HCT116 (cell line): ENCODE data around the gene NHERF1. TPM values are rescaled to one million over a fixed set of nuclear protein-coding genes. Genes with fewer than 3 reads are reported as not detected.

Experiments
- ATAC-seq: fragments of 200-7000 bp; cut with Tn5 transposase; 2 replicates; pipeline ENCODE4 v1.9.1; 2020; ENCODE audit warnings: mild to moderate bottlenecking, moderate library complexity
- BruUV-seq: library from RNA; stranded (reverse); fragments of 400-500 nt; replicated peaks from 2 replicates; lab custom pipeline; 2021; lab: Mats Ljungman, UMichigan
- CTCF ChIA-PET: fragments of 300-600 bp; sonication (Branson Sonifier 250); formaldehyde crosslinking; loops from one replicate; lab custom pipeline; 2021; ENCODE audit warnings: antibody characterized with exemption; lab: Charles Lee
- POLR2A ChIA-PET: fragments of 300-600, 350-600 bp; sonication (Branson Sonifier 250); formaldehyde crosslinking; loops from one replicate; lab custom pipeline; 2021; ENCODE audit warnings: antibody characterized with exemption; lab: Charles Lee
- RAD21 ChIA-PET, 2 experiments: fragments of 300-600 bp; sonication (Branson Sonifier 250); formaldehyde crosslinking; loops; one replicate each; lab custom pipeline; 2023; ENCODE audit warnings: low total read pairs in 2 of 2; ENCODE audit not compliant: uncharacterized antibody in 2 of 2, unreplicated experiment in 2 of 2, low non-redundant PET in 1 of 2; lab: Charles Lee
- DNase-seq: peaks from one replicate; pipeline ENCODE4 v3.0.0-alpha.2; 2010; ENCODE audit warnings: low read depth, low spot score
- H2AFZ ChIP-seq: fragments of 200-600 bp; shearing (Covaris generic), sonication (generic); 2 replicates; pipeline ENCODE4 v1.6.1; 2017; ENCODE audit warnings: low read depth, mixed run types, mixed read lengths, antibody characterized with exemption, low read length; ENCODE audit not compliant: poor library complexity, severe bottlenecking
- H3K27ac ChIP-seq: 2 replicates; pipeline ENCODE4 v1.5.1; 2012; ENCODE audit warnings: low read depth, low read length
- H3K27me3 ChIP-seq: fragments of 200-600 bp; sonication (generic); 2 replicates; pipeline ENCODE4 v1.6.1; 2016; ENCODE audit warnings: mixed run types, low read length, mixed read lengths; ENCODE audit not compliant: insufficient read depth
- H3K36me3 ChIP-seq, 2 experiments: fragments of 200-500 bp in 1 of 2; fragments of 200-600 bp in 1 of 2; sonication (Bioruptor generic) in 1 of 2; sonication (generic) in 1 of 2; 2 replicates each; pipeline versions ENCODE4 v1.5.1 to v1.6.1; 2014 to 2016; ENCODE audit warnings: low read length in 2 of 2, inconsistent platforms in 1 of 2, mixed read lengths in 1 of 2, mixed run types in 1 of 2; ENCODE audit not compliant: insufficient read depth in 2 of 2, control insufficient read depth in 1 of 2
- H3K4me1 ChIP-seq, 2 experiments: fragments of 200-600 bp in 1 of 2; sonication (generic) in 1 of 2; 2 replicates each; pipeline versions ENCODE4 v1.5.1 to v1.6.1; 2012 to 2017; ENCODE audit warnings: low read length in 2 of 2, inconsistent platforms in 1 of 2, mild to moderate bottlenecking in 1 of 2, mixed read lengths in 1 of 2, mixed run types in 1 of 2, moderate library complexity in 1 of 2; ENCODE audit not compliant: insufficient read depth in 2 of 2, control insufficient read depth in 1 of 2
- H3K4me2 ChIP-seq: fragments of 200-600 bp; sonication (generic); 2 replicates; pipeline ENCODE4 v1.6.1; 2017; ENCODE audit warnings: mixed run types, low read length, mixed read lengths
- H3K4me3 ChIP-seq, 2 experiments: fragments of 200-600 bp in 1 of 2; sonication (generic) in 1 of 2; replicated peaks in 1 of 2; 2 replicates each; pipeline ENCODE4 v1.5.1; 2011 to 2016; ENCODE audit warnings: low read length in 2 of 2, control low read depth in 1 of 2, low read depth in 1 of 2, mild to moderate bottlenecking in 1 of 2, mixed read lengths in 1 of 2, mixed run types in 1 of 2
- H3K79me2 ChIP-seq: fragments of 200-600 bp; sonication (generic); 2 replicates; pipeline ENCODE4 v1.6.1; 2017; ENCODE audit warnings: mild to moderate bottlenecking, mixed run types, low read length, moderate library complexity, mixed read lengths; ENCODE audit not compliant: insufficient read depth
- H3K9ac ChIP-seq: fragments of 200-600 bp; sonication (generic); 2 replicates; pipeline ENCODE4 v1.6.1; 2016; ENCODE audit warnings: low read length, mixed read lengths
- H3K9me2 ChIP-seq: fragments of 200-600 bp; sonication (generic), shearing (Covaris generic); 2 replicates; pipeline ENCODE4 v1.6.1; 2017; ENCODE audit warnings: mixed run types, mild to moderate bottlenecking, moderate library complexity; ENCODE audit not compliant: insufficient read depth
- H3K9me3 ChIP-seq, 2 experiments: fragments of 200-500 bp in 1 of 2; fragments of 200-600 bp in 1 of 2; sonication (Bioruptor generic) in 1 of 2; sonication (generic) in 1 of 2; 2 replicates each; pipeline ENCODE4 v1.6.1; 2014 to 2017; ENCODE audit warnings: low read length in 2 of 2, mixed read lengths in 2 of 2, inconsistent platforms in 1 of 2, low read depth in 1 of 2, mild to moderate bottlenecking in 1 of 2, mixed run types in 1 of 2, moderate library complexity in 1 of 2; ENCODE audit not compliant: control insufficient read depth in 1 of 2, insufficient read depth in 1 of 2
- H4K20me1 ChIP-seq: fragments of 200-600 bp; sonication (generic), shearing (Covaris generic); 2 replicates; pipeline ENCODE4 v1.6.1; 2017; ENCODE audit warnings: mixed run types, mild to moderate bottlenecking, moderate library complexity; ENCODE audit not compliant: insufficient read depth
- CEBPB ChIP-seq: IDR thresholded peaks from 2 replicates; pipeline ENCODE4 v1.6.1; 2012; ENCODE audit warnings: low read depth
- CTCF ChIP-seq, 3 experiments: fragments of 200-600 bp in 1 of 3; sonication (generic) in 1 of 3; IDR thresholded peaks in 2 of 3; conservative IDR thresholded peaks in 1 of 3; 2 replicates each; pipeline ENCODE4 v1.5.1; 2012 to 2017; ENCODE audit warnings: low read depth in 2 of 3, low read length in 2 of 3, antibody characterized with exemption in 1 of 3, borderline replicate concordance in 1 of 3, control low read depth in 1 of 3, mild to moderate bottlenecking in 1 of 3, mixed read lengths in 1 of 3, mixed run types in 1 of 3, moderate library complexity in 1 of 3; ENCODE audit not compliant: insufficient read depth in 1 of 3
- FOSL1 ChIP-seq: IDR thresholded peaks from 2 replicates; pipeline ENCODE4 v1.6.1; 2012; ENCODE audit warnings: low read depth
- MAX ChIP-seq: IDR thresholded peaks from 2 replicates; pipeline ENCODE4 v1.6.1; 2012
- POLR2A ChIP-seq: IDR thresholded peaks from 2 replicates; pipeline ENCODE4 v1.7.0; 2011; ENCODE audit warnings: borderline replicate concordance; ENCODE audit not compliant: insufficient read depth, insufficient read length; ENCODE audit errors: extremely low read depth
- SP1 ChIP-seq: IDR thresholded peaks from 2 replicates; pipeline ENCODE4 v1.6.1; 2012; ENCODE audit warnings: low read depth
- intact Hi-C: fragments of 100-400 bp; cut with micrococcal nuclease; formaldehyde crosslinking; loops from 2 replicates; pipeline ENCODE4 v1.10.0; 2022
- total RNA-seq: library from RNA; stranded (reverse); gene quantifications from one replicate; pipeline ENCODE4 v1.2.1, GENCODE V29; 2021; ENCODE audit not compliant: unreplicated experiment

NHERF1 gene
- total RNA-seq, 1 experiment from 2014 or later, result 129 TPM

GRCh38 chr17:74777901-74778515, 29.6 kb downstream of the NHERF1 start:
- no TSS peak for BruUV-seq
- no peak overlapping the region for H3K4me3 ChIP-seq
- POLR2A ChIA-PET, result no interaction called here

More at GRCh38 chr17:74777901-74778515, 29.6 kb downstream of the NHERF1 start:
- Histone ChIP-seq H3K9ac (no peak overlapping the region), H3K27me3 (no peaks in the 10 kb centered on the region), H3K36me3 (peaks cover 5 to 12% of the 10 kb centered on the region in 2 experiments; a peak in 3 of 4 replicates), H3K79me2 (peaks cover 49% of the 10 kb centered on the region), H3K4me2 (no peak overlapping the region), H3K9me2 (no peaks in the 10 kb centered on the region), H3K27ac (no peak overlapping the region), H3K9me3 (no peaks in the 10 kb centered on the region), H2AFZ (no peak overlapping the region), H4K20me1 (no peaks in the 10 kb centered on the region), H3K4me1 (peaks cover 9 to 16% of the 10 kb centered on the region in 2 experiments)
- TF ChIP-seq FOSL1 (no peak), MAX (no peak), POLR2A (no peak), SP1 (no peak), CEBPB (no peak), CTCF (IDR thresholded peaks at IDR 0.05 in 2 of 3, conservative IDR thresholded peaks at IDR 0.05 in 1 of 3; ENCODE audit: borderline replicate concordance in 1 of 3, insufficient read depth in 1 of 3, low read depth in 2 of 3, low read length in 2 of 3) (no peak)
- RAD21 ChIA-PET, result no interaction called here
- intact Hi-C loops, result loop anchor here (5.0 kb wide), 1 partner anchor 94 kb away; the partner anchor contains the start of gene FDXR
- ATAC-seq (no peak), DNase-seq (no peak)
- CTCF ChIA-PET, result interaction anchor here (2.4 to 2.5 kb wide), 2 partner anchors 33 kb away, joined by 17 to 23 read pairs; no protein-coding TSS in a partner anchor
